ENCODE data around the gene PLRG1.

PLRG1 gene

GRCh38 chr4:154495867-154496266 lies 54.3 kb downstream of the PLRG1 start:
- POLR2A ChIA-PET = no interaction called here
- Histone ChIP-seq H3K27ac (ENCODE audit: extremely low read depth, low read depth, low read length) (no peak overlapping the region), H3K36me3 (ENCODE audit: control insufficient read depth in 2 of 2, insufficient read depth in 1 of 2, low read length in 2 of 2) (no peaks in the 10 kb centered on the region), H3K4me1 (ENCODE audit: control insufficient read depth, insufficient read depth, low read length) (no peaks in the 10 kb centered on the region), H3K9me3 (ENCODE audit: control insufficient read depth, insufficient read depth, low read depth, low read length) (no peaks in the 10 kb centered on the region), H3K4me3 (ENCODE audit: low read depth, low read length) (no peak overlapping the region)
- CTCF ChIA-PET = no interaction called here
- TF ChIP-seq ZNF350 (tag by site-specific recombination; IDR thresholded peaks at IDR 0.05) (no peak), GLIS2 (tag by site-specific recombination; IDR thresholded peaks at IDR 0.05) (no peak), ZNF654 (tag by site-specific recombination; IDR thresholded peaks at IDR 0.05; ENCODE audit: low read depth) (no peak), ZNF324 (tag by site-specific recombination; IDR thresholded peaks at IDR 0.05) (no peak), ZNF571 (tag by site-specific recombination; IDR thresholded peaks at IDR 0.05) (no peak), ZNF518A (tag by site-specific recombination; conservative IDR thresholded peaks at IDR 0.05; ENCODE audit: low read depth) (no peak), YY2 (tag by site-specific recombination; IDR thresholded peaks at IDR 0.05) (no peak), ZNF558 (tag by site-specific recombination; IDR thresholded peaks at IDR 0.05) (no peak), ZNF404 (tag by site-specific recombination; IDR thresholded peaks at IDR 0.05) (no peak), ZBTB7A (tag by site-specific recombination; IDR thresholded peaks at IDR 0.05; ENCODE audit: low read depth) (no peak), ZNF362 (tag by site-specific recombination; IDR thresholded peaks at IDR 0.05) (no peak), ZNF121 (tag by site-specific recombination; IDR thresholded peaks at IDR 0.05) (no peak), ZNF639 (tag by site-specific recombination; IDR thresholded peaks at IDR 0.05) (no peak), ZBTB21 (tag by site-specific recombination; IDR thresholded peaks at IDR 0.05) (no peak), ATF2 (tag by site-specific recombination; IDR thresholded peaks at IDR 0.05; ENCODE audit: low read depth) (no peak), EGR2 (tag by site-specific recombination; IDR thresholded peaks at IDR 0.05; ENCODE audit: low read depth) (no peak), KLF10 (tag by site-specific recombination; IDR thresholded peaks at IDR 0.05) (no peak), ZNF311 (tag by site-specific recombination; IDR thresholded peaks at IDR 0.05; ENCODE audit: borderline replicate concordance) (no peak), ZFP3 (tag by site-specific recombination; IDR thresholded peaks at IDR 0.05; ENCODE audit: low read depth) (no peak)
